GM19351 (cell line): Measurements from ENCODE around the gene ACOD1.
A peak's percentile ranks its signal among the peaks of the same experiment; 100 is the strongest.

ENCODE experiments used
- ATAC-seq: cut with Tn5 transposase; IDR thresholded peaks from one replicate; pipeline ENCODE4 v1.9.1; 2021; ENCODE audit warnings: mild to moderate bottlenecking, moderate library complexity; ENCODE audit not compliant: unreplicated experiment

ACOD1 gene

DNA sequence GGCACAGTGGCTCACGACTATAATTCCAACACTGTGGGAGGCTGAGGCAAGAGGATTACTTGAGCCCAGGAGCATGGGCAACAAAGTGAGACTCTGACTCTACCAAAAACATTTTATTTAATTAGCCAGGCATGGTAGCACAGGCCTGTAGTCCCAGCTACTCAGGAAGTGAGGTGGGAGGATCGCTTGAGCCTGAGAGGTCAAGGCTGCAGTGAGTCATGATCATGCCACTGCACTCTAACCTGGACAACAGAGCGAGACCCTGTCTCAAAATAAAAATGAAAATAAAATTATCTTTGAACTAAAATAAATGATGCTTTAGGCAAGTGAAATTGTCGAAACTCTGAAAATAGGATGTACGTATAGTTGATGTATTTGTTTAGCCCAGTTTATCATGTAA, 35.4 kb downstream of the ACOD1 start:
- no peak for ATAC-seq

DNA sequence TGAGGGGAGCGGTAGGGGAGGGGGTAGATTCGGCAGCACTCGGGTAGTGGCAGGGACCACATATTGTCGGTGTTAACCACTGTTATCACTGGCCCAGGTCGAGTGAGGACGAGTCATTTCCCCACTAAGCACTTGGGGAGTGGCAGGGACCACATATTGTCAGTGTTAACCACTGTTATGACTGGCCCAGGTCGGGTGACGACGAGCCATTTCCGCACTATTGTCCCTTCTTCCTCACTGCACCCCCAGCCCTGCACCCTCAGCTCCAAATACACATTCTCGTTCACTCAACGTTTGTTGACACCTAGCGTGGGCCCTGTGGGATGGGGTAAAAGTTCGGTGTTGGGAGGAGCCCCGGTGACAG, 43.1 kb downstream of the ACOD1 start:
- ATAC-seq, result peak; percentile 60

DNA sequence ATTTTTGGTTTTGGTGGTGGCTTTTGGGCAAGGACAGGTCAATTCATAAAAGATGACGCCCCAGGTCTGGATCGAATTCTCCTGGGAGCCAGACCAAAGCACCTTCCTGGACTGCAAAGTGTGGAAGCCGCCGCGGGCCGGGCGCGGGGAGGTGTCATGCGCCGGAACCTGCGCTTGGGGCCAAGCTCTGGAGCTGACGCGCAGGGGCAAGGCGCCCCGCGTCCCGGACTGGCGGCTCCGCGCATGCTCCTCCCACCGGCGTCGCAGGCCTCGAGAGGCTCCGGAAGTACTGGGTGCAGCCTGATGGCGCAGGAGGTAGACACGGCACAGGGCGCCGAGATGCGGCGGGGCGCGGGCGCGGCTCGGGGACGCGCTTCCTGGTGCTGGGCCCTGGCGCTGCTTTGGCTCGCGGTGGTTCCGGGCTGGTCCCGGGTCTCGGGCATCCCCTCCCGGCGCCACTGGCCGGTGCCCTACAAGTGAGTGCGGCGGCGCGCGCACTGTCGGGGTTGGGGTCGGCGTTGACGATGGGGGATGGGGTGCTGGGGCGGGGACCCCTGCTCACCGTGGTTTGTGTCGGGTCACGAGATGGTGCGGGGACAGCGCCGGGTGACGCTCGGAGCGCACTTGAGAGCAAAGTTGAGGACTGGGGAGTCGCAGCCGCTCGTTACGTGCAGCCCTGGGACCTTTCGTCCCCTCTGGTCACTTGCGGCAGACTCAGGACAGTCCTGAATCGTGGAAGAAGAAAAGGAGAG, 43.7 kb downstream of the ACOD1 start, which contains the start of gene CLN5:
Gene CLN5, plus strand, starts transcription at position 286 of the 752 bp plus-strand sequence. Its CDS starts 18 bp downstream, at position 304.
- peak; percentile 91 for ATAC-seq

DNA sequence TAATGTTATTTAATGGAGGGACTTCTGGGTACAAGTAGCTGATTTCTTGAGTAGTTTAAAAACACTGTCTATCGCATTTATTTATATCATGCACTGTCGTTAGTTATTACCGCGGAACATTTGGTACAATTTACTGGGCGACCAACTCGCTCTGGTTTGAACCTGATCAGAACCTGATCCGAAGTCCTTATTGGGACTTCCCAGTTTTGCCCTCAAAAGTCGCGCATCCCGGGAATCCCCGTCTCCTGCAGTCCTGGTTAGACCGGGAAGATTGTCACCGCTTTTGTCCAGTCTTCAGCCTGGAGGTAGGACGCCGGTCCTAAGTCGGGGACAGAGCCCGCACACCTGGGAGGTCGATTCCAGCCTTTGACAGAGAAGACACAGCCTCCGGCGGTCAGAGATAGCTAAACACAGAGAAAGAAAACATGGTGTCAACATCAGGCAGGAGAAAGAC, 44.3 kb downstream of the ACOD1 start:
- ATAC-seq, result peak; percentile 13

DNA sequence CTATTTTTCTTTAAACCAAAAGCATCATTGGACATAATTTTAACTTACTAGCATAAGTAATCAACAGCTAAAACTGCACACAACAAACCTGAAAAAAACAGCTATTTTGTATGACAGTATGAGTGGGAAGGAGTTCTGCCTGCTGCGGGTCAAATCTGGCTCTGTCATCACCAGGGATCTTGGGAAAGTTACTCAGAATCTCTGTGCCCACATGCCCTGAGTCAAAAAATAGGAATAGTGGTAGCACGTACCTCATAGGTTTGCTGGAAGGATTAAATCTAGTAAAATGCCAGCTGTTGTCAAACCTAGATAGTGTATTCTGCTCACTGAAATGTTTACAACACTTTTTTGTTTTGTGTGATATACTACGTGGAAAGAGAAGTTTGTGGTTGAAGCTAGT, 44.7 kb downstream of the ACOD1 start:
- ATAC-seq, result no peak

DNA sequence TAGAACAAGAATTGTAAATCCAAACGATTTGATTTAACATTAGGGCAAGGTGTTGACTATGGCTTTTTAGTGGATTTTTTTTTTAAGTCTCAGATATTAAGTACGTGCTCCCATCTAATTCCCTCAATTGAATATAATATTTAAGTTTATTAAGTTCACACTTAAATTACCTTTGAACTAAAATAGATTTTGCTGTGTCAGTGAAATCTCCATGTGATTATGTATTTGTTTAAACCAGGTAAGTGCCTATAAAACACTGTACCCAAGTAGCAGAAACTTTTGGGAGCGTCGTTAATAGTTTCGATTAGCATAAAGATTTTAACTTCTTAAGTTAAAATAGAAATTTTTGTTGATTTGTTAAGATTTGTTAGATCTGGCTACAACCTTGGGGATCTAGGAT, 45.2 kb downstream of the ACOD1 start:
- ATAC-seq, result no peak

DNA sequence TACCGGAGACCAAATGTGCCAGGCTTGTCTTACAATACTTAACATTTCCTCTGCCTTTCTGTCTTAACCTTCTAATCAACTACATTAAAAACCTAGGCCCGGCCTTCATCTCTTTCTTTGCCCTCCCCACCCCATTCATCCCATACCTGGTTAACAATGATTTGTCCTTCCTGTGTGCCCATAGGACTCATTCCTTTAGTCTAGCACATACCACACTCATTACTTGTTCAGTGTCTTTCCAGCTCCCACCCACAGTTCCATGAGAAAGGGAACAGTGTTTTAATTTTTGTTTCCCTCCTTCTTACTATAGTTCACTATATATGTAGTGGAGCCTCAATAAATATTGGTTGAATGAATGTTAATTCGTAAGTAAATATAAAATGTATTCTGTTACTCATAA, 46.0 kb downstream of the ACOD1 start:
- ATAC-seq, result no peak

DNA sequence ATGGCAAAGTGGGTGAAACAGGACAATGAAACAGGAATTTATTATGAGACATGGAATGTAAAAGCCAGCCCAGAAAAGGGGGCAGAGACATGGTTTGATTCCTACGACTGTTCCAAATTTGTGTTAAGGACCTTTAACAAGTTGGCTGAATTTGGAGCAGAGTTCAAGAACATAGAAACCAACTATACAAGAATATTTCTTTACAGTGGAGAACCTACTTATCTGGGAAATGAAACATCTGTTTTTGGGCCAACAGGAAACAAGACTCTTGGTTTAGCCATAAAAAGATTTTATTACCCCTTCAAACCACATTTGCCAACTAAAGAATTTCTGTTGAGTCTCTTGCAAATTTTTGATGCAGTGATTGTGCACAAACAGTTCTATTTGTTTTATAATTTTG, 52.2 kb downstream of the ACOD1 start:
- no peak for ATAC-seq

DNA sequence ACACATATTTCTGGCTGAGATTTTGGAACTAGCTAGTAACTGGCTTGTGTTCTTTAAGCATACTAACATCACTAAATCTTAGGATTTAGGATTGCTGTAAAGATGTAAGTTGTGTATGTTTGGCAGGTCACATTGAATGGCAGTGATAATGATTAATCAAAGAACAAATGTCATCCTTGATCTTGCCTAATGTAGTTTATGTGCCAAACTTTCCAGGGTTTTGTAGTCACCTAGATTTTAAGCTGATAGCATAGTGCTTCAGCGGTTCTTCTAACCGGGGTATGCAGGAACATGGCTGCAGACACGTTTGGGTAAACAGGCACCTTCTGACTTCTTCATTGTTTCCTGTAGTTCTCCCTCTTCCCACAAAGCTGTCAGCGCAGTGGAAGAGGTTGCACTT, 53.2 kb downstream of the ACOD1 start:
- ATAC-seq, result no peak

DNA sequence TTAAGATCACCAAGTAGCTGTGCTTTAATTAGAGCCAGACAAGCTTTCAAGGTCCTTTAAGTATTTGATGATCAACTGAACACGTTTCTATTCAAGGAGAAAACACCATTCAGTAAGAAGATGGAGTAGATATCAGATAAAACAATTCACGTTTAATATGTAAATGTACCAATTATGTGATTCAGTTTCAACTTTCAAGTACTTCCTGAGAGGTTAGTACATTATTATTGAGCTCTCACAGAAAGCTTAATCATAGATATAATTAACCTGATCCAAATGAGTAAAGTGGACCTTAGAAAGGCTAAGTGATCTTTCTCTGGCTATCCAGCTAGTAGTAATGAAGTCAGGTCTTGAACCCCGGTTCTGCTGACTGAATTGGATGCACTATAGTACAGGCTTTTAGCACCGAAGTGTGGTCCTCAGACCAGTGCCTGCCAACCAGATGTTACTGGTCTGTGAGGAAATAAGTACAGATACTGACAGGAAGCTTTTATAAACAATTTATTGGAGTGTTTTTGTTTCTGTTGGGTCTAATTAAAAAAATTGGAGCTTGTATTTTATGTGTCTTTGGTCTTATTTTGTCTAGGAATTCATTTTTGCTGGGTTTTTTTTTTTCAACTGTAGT, 53.8 kb downstream of the ACOD1 start:
- no peak for ATAC-seq

DNA sequence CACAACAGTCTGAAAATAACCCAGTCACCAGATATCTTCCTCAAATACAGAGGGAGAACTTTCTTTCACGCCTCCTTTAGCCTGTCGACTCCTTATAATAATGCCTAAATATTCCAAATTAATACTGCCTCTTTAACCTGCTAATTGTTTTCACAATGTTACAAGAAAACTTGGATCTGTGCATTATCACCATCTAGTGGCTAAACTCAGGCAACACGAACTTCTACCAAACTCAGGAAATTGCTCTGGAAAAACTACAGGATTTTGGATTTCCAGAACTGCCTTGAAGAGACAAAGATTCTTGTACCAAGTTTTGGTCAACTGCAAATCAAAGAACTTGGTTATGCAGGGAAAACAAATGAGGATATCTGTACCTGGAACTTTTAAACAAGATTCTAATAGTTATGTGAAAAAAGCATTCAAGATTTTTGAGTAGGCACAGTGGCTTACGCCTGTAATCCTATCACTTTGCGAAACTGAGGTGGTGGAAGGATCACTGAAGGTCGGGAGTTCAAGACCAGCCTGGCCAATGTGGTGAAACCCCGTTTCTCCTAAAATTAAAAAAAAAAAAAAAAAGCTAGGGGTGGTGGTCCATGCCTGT, 54.4 kb downstream of the ACOD1 start:
- no peak for ATAC-seq
